Activated CD4-positive, alpha-beta T cell treated with anti-CD3 and anti-CD28 coated beads for 36 hours (primary cell): Measurements from ENCODE around the gene GSX1. TPM values are rescaled to one million over a fixed set of nuclear protein-coding genes. Genes with fewer than 3 reads are reported as not detected.
"Not testable (repeated sequence)": the region's sequence is repeated elsewhere in the genome, so short reads cannot be mapped to it uniquely, and the experiment has no call there.

Source experiments
- ATAC-seq: fragments of 200-7000 bp; cut with Tn5 transposase; one replicate; pipeline ENCODE4 v1.10.0; 2021; ENCODE audit warnings: mild to moderate bottlenecking, moderate library complexity
- CTCF ChIA-PET: fragments of 350-600 bp; sonication (Branson Sonifier 250); formaldehyde crosslinking; loops from one replicate; lab custom pipeline; 2021; ENCODE audit warnings: antibody characterized with exemption; lab: Charles Lee
- POLR2A ChIA-PET: fragments of 350-600 bp; sonication (Branson Sonifier 250); formaldehyde crosslinking; loops from one replicate; lab custom pipeline; 2021; ENCODE audit warnings: antibody characterized with exemption, inconsistent platforms; lab: Charles Lee
- DNase-seq: peaks from one replicate; pipeline ENCODE4 v3.0.0-alpha.2; 2020
- H3K27ac Mint-ChIP-seq: one replicate; pipeline ENCODE4 v1.8.0; 2021; ENCODE audit warnings: mixed read lengths
- H3K27me3 Mint-ChIP-seq: one replicate; pipeline ENCODE4 v1.8.0; 2021; ENCODE audit warnings: mixed read lengths
- H3K36me3 Mint-ChIP-seq: one replicate; pipeline ENCODE4 v1.8.0; 2021; ENCODE audit warnings: low read depth, mixed read lengths
- H3K4me1 Mint-ChIP-seq: one replicate; pipeline ENCODE4 v1.8.0; 2021; ENCODE audit warnings: mixed read lengths
- H3K4me3 Mint-ChIP-seq: one replicate; pipeline ENCODE4 v1.8.0; 2021; ENCODE audit warnings: mild to moderate bottlenecking, moderate library complexity, mixed read lengths
- H3K9me3 Mint-ChIP-seq: one replicate; pipeline ENCODE4 v1.8.0; 2021; ENCODE audit warnings: low read depth, mixed read lengths
- intact Hi-C, 2 experiments: fragments of 100-400 bp; cut with DNase I in 1 of 2; cut with micrococcal nuclease in 1 of 2; formaldehyde crosslinking; loops; one replicate each; pipeline versions ENCODE4 v1.14.2 to v1.15.1; 2022 to 2024; cut with DNase I, micrococcal nuclease
- total RNA-seq, 2 experiments: library from RNA; stranded (reverse); gene quantifications; one replicate each; pipeline ENCODE4 v1.2.3, GENCODE V29; 2021

GSX1 gene
- total RNA-seq, 2 experiments from 2014 or later, result not detected

DNA sequence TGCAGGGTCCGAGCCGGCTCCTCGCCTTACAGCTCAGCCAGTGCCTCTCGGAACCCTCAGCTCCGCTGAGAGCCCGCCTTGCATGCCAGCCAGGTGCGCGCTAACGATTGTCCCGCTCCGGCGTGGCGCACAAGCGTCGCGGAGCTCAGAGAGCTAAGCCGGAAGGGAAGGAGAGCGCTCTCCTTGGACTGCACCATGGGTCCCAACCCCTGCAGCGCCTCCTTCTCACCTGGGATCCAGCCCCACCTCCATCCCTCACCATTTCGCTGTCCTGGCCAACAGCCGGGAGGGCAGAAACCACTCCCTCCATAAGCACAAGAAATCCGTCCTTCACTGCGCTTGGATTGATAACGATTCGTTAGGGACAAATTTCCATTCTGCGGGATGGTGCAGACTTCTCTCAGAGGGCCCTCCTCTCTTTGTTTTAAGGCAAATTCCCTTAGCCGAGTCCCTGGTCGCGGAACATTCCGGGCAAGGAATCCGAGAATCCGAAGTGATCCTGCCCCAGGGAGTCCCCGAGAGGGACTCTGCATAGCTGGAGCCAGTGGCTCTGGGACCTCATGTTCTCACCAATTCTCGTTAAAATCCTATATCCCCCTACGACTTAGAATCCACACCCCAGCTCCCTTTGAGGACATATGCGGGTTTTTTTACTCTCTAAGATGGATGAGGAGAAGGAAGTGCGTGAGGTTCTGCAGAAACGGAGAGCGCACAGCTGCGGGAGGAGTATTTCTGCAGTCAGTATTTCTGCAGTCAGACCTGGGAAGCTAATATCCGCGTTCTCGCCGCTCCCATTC is 2.8 kb downstream of the GSX1 start:
- ChIA-PET CTCF (interaction anchor here (0.5 to 3.8 kb wide), 7 partner anchors 16 to 187 kb away, joined by 3 to 20 read pairs (median 4); no protein-coding TSS in a partner anchor), POLR2A (no interaction called here)
- no peak for DNase-seq
- intact Hi-C loops, result loop anchor here in 1 of 2 experiments (5.0 kb wide), 3 partner anchors 32 to 182 kb away; no protein-coding TSS in a partner anchor
- Mint-ChIP-seq H3K27me3 (peaks cover 77% of the 10 kb centered on the region), H3K4me1 (peaks cover 30% of the 10 kb centered on the region), H3K4me3 (no peak overlapping the region), H3K36me3 (no peaks in the 10 kb centered on the region), H3K27ac (no peak overlapping the region), H3K9me3 (no peaks in the 10 kb centered on the region)
- ATAC-seq, result no peak

DNA sequence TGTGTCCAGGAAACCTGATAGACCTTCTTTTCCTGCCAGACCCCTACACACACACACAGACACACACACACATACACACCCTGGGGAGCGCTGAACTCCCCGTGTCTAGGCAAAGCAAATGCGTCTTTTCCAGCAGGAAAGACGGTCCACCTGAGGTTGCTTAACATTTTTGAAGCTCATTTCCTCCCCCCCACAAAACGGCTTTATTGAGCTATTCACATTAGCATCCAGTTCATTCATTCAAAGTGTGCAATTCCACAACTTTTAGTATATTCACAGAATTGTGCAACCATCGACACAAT is 3.4 kb downstream of the GSX1 start:
- peaks cover 79% of the 10 kb centered on the region for H3K27me3 Mint-ChIP-seq
- no peak overlapping the region for H3K27ac Mint-ChIP-seq
- CTCF ChIA-PET, result interaction anchor here (0.7 to 3.8 kb wide), 5 partner anchors 21 to 187 kb away, joined by 3 to 20 read pairs (median 5); no protein-coding TSS in a partner anchor

DNA sequence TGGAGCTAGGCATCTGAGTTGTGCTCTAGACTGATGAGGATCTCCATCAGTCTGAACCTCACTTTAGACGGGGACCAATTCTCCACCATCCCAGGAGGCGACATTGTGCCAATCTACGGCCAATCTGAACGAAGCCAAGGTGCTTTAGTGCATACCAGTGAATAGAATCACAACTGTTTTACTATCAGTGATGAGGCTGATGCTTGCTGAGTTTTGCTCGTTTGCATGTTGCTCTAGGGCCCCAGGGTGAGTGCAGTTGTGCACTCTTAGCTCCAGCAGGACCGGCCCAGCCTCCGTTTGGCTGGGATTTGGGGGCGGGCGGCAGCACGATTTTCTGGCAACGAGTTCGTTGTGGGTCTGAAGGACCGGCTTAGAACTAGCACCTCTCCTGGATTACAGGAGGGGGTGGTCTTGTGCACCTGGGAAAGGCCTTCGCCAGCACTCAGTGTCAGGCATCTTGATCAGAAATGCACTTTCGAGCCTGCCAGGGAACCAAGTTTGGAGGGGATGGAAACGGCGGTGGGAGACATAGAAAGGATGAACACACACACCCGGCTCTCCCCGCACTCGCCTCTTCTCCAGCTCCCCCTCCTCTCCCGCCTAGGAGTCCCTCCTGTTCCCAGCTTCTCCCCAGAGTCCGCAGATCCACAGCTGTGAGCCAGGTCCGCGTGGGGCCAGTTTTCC is 4.4 kb downstream of the GSX1 start:
- Mint-ChIP-seq H3K36me3 (no peaks in the 10 kb centered on the region), H3K4me3 (no peak overlapping the region), H3K27me3 (peaks cover 75% of the 10 kb centered on the region), H3K9me3 (no peaks in the 10 kb centered on the region), H3K4me1 (peaks cover 17% of the 10 kb centered on the region), H3K27ac (no peak overlapping the region)
- POLR2A ChIA-PET, result no interaction called here
- ATAC-seq (no peak), DNase-seq (no peak)
- intact Hi-C loops, result loop anchor here in 1 of 2 experiments (5.0 kb wide), 1 partner anchor 181 kb away; no protein-coding TSS in a partner anchor
- CTCF ChIA-PET, result interaction anchor here (0.5 to 3.8 kb wide), 6 partner anchors 12 to 252 kb away, joined by 3 to 20 read pairs (median 4); no protein-coding TSS in a partner anchor

More for the DNA sequence above, 3.4 kb downstream of the GSX1 start:
- no peak for DNase-seq
- intact Hi-C loops, result loop anchor here in 1 of 2 experiments (5.0 kb wide), 1 partner anchor 182 kb away; no protein-coding TSS in a partner anchor
- POLR2A ChIA-PET, result no interaction called here
- Mint-ChIP-seq H3K9me3 (no peaks in the 10 kb centered on the region), H3K4me1 (peaks cover 27% of the 10 kb centered on the region), H3K36me3 (no peaks in the 10 kb centered on the region), H3K4me3 (no peak overlapping the region)
- no peak for ATAC-seq

DNA sequence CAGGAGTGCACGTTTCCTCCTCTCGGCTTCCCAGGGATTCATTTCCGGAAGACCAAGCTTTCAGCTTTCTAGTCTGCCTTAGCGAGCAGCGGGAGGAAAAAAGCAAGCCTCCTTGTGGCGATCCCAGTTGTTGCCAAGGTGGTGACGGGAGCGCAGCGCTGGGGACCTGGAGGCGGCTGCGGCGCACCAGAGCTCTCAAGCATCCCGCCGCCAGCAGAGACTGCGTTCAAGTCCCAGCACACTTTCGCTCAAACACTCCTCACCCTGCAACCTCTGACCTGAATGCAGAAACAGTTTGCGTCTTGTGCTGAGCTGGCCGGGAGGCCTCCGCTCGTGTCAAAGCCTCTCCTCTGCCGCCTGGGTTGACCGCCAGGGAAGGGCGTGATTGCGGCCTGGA is 4.9 kb downstream of the GSX1 start:
- peaks cover 72% of the 10 kb centered on the region for H3K27me3 Mint-ChIP-seq
- H3K4me1 Mint-ChIP-seq, result peaks cover 12% of the 10 kb centered on the region
- no peak for DNase-seq
- CTCF ChIA-PET, result interaction anchor here (0.7 to 3.8 kb wide), 4 partner anchors 29 to 435 kb away, joined by 3 to 20 read pairs (median 4); no protein-coding TSS in a partner anchor
- H3K27ac Mint-ChIP-seq, result no peak overlapping the region
- H3K36me3 Mint-ChIP-seq, result no peaks in the 10 kb centered on the region
- no peak overlapping the region for H3K4me3 Mint-ChIP-seq
- POLR2A ChIA-PET, result no interaction called here
- no peak for ATAC-seq
- intact Hi-C loops, result loop anchor here in 1 of 2 experiments (5.0 kb wide), 1 partner anchor 180 kb away; no protein-coding TSS in a partner anchor
- H3K9me3 Mint-ChIP-seq, result no peaks in the 10 kb centered on the region

DNA sequence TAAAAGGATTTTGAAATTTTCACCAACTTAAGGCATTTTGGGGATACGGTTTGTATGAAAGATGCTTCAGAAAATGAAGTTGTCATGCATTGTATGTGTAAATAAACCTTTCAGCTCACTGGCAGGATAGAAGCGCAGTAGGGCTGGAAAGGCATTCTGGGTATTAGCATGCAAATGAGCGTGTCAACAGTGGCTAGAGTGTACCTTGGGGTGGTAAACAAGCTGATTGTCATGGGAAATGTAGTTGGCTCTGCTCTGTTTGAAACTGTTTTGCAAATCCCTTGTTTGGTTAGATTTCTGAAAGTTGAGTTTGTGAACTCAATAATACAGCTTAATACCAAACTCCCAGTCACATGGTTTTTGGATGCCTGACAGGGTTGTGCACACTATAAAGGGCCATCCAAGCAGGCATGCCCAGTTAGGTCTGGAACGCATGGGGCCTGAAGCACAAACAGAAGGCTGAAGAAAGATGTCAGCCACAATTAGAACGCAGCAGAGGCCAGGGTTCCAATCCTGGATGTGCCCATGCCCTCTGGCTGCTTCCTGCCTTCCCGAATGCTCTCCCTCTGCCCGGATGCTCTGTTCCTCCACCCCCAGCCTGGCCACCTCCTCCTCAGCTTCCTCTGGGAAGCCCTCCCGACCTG is 14.6 kb downstream of the GSX1 start:
- POLR2A ChIA-PET, result no interaction called here
- H3K36me3 Mint-ChIP-seq, result no peaks in the 10 kb centered on the region
- no peaks in the 10 kb centered on the region for H3K9me3 Mint-ChIP-seq
- peaks cover 29% of the 10 kb centered on the region for H3K27me3 Mint-ChIP-seq
- DNase-seq (no peak), ATAC-seq (no peak)
- H3K27ac Mint-ChIP-seq, result no peak overlapping the region
- intact Hi-C loops, result no loop called here
- no peaks in the 10 kb centered on the region for H3K4me1 Mint-ChIP-seq
- H3K4me3 Mint-ChIP-seq, result no peak overlapping the region
- CTCF ChIA-PET, result interaction anchor here (1.1 to 1.2 kb wide), 3 partner anchors 16 to 27 kb away, joined by 3 to 5 read pairs (median 3); no protein-coding TSS in a partner anchor

DNA sequence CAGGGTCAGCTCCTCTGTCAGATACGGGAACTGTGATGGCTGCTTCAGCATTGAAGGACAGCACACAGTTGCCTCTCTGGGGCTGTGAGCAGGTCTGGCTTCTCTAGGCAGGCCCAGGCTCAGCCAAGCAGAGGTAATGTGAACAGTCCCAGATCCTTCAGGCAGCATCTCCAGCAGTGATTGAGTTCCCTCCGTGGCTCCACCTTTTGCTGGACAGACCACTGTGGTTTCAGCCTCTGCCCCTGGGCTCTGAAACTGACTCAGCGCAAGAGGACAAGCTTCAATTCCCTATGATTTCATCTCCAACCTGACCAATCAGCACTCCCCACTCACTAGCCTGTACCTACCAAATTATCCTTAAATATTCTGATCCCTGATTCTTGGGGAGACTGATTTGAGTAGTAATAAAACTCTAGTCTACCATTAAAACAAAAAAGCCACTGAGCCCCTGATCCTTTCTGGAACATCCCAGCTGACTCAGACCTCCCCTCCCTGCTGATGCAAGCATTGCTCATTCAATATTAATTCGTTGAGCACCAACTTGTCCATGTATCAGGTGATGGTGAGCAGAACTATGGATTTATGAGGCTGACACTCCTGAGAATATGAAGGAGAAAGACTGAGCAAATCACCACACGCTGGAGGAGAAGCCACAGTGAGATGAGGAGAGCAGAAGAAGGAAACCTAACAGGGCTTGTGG is 16.7 kb downstream of the GSX1 start:
- H3K36me3 Mint-ChIP-seq, result no peaks in the 10 kb centered on the region
- no peaks in the 10 kb centered on the region for H3K4me1 Mint-ChIP-seq
- intact Hi-C loops, result no loop called here
- ATAC-seq (no peak), DNase-seq (no peak)
- ChIA-PET POLR2A (no interaction called here), CTCF (interaction anchor here (0.5 to 2.4 kb wide), 2 partner anchors 13 to 17 kb away, joined by 4 to 15 read pairs; no protein-coding TSS in a partner anchor)
- peaks cover 33% of the 10 kb centered on the region for H3K27me3 Mint-ChIP-seq
- H3K4me3 Mint-ChIP-seq, result no peak overlapping the region
- no peaks in the 10 kb centered on the region for H3K9me3 Mint-ChIP-seq
- H3K27ac Mint-ChIP-seq, result no peak overlapping the region

DNA sequence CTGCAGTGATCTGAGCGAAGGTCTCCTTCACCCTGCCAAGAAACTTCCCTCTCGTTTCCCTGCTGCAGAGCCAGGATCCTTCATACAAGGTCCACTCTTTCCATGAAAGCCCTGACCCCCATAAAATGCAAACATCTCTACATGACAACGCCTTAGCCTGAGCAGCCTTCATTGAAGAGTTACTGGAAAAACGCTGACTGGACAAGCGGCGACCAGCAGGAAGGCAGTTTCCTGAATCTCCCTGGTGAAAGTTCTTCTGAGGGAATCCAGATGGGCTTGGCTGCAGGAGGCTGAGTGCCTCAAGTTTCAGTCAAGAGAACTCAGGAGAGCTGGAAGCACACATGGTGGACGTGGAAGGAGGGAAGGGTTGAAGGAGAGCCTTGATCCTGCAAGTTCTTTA is 17.7 kb downstream of the GSX1 start:
- Mint-ChIP-seq H3K9me3 (no peaks in the 10 kb centered on the region), H3K36me3 (no peaks in the 10 kb centered on the region), H3K4me1 (no peaks in the 10 kb centered on the region), H3K27me3 (peaks cover 33% of the 10 kb centered on the region), H3K27ac (no peak overlapping the region), H3K4me3 (no peak overlapping the region)
- POLR2A ChIA-PET, result interaction anchor here (0.6 kb wide), 1 partner anchor 17 kb away, joined by 3 read pairs; no protein-coding TSS in a partner anchor
- intact Hi-C loops, result no loop called here
- no peak for DNase-seq
- CTCF ChIA-PET, result interaction anchor here (2.4 kb wide), 1 partner anchor 16 kb away, joined by 15 read pairs; no protein-coding TSS in a partner anchor
- no peak for ATAC-seq

DNA sequence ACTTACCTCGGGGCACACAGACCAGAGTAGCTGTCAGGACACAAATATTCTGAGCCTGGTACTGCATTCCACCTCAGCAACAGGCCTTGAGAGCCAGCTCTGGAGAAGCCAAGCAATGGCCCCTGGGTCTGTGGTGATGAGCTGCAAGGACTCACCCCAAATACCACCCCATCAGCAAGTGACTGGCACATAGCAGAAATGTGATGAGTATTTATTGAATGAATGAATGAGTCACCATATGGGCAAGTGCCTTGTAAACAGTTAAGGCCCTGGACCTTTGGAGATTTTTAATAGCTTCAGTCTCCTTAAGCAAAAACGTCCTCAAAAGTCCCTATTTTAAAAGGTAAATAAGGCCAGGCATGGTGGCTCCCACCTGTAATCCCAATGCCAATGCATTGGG is 18.2 kb downstream of the GSX1 start:
- intact Hi-C loops, result no loop called here
- Mint-ChIP-seq H3K27me3 (peaks cover 33% of the 10 kb centered on the region), H3K9me3 (no peaks in the 10 kb centered on the region), H3K4me3 (no peak overlapping the region), H3K4me1 (no peaks in the 10 kb centered on the region), H3K27ac (no peak overlapping the region), H3K36me3 (no peaks in the 10 kb centered on the region)
- DNase-seq, result no peak
- ATAC-seq, result no peak
- ChIA-PET POLR2A (interaction anchor here (0.6 kb wide), 2 partner anchors 17 to 401 kb away, joined by 3 read pairs; no protein-coding TSS in a partner anchor), CTCF (interaction anchor here (0.7 to 2.4 kb wide), 3 partner anchors 15 to 59 kb away, joined by 3 to 15 read pairs (median 3); no protein-coding TSS in a partner anchor)

DNA sequence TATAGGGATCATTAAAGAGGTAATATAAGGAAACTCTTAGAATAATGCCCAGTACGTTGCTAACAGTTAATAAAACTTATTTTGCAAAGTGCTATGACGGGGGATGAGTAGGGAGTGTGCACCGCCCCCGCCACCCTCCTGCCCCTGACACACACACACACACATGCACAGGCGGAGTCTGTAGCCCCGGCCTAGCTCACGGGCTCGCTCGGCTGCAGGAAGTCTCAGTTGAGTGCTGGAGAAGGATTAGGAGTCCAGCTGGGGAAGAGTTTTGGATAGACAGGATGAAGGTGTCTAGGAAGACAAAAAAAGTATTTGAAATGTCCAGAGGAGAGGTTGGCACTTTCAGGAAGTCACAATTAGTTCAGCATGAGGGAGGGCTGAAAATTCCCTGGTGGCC is 21.5 kb downstream of the GSX1 start:
- H3K27ac Mint-ChIP-seq, result no peak overlapping the region
- peaks cover 31% of the 10 kb centered on the region for H3K27me3 Mint-ChIP-seq
- DNase-seq (no peak), ATAC-seq (no peak)
- no peaks in the 10 kb centered on the region for H3K36me3 Mint-ChIP-seq
- H3K4me3 Mint-ChIP-seq, result no peak overlapping the region
- intact Hi-C loops, result no loop called here
- no peaks in the 10 kb centered on the region for H3K9me3 Mint-ChIP-seq
- H3K4me1 Mint-ChIP-seq, result no peaks in the 10 kb centered on the region
- ChIA-PET CTCF (no interaction called here), POLR2A (no interaction called here)

DNA sequence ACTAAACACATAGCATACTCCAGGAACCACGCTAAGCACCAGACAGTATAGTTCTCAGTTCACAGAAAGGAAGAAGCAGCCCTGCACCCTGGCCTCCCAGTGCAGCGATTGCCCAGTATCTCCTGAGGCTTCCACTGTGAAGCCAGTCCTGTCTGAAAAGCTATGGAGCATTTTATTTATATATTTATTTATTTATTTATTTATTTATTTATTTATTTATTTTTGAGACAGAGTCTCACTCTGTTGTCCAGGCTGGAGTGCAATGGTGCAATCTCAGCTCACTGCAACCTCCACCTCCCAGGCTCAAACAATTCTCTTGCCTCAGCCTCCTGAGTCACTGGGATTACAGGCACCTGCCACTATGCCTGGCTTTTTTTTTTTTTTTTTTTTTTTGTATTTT is 25.5 kb downstream of the GSX1 start:
- intact Hi-C loops, POLR2A ChIA-PET, H3K4me3 Mint-ChIP-seq, ATAC-seq, H3K9me3 Mint-ChIP-seq, DNase-seq, H3K27ac Mint-ChIP-seq, H3K4me1 Mint-ChIP-seq, H3K36me3 Mint-ChIP-seq: not testable (repeated sequence)
- peaks cover 34% of the 10 kb centered on the region for H3K27me3 Mint-ChIP-seq
- CTCF ChIA-PET, result interaction anchor here (0.6 to 3.5 kb wide), 3 partner anchors 9 to 138 kb away, joined by 3 to 15 read pairs (median 4); no protein-coding TSS in a partner anchor
